ENCODE data around the gene SLC6A19. TPM values are rescaled to one million over a fixed set of nuclear protein-coding genes. Genes with fewer than 3 reads are reported as not detected.

SLC6A19 gene
- total and polyA plus RNA-seq, 9 of the 15 experiments (the other 6 are each of a cell fraction or from before 2014, with no cell fraction given) = 0.03 to 1.6 (median 0.59) TPM

GRCh38 chr5:1212271-1212670 is 10.9 kb downstream of the SLC6A19 start:
- Histone ChIP-seq H3K9ac (ENCODE audit: insufficient read depth in 1 of 2, low read depth in 2 of 2, low read length in 2 of 2) (no peak overlapping the region), H3K4me2 (ENCODE audit: insufficient read depth, low read length) (no peak overlapping the region), H3K4me3 (no peak overlapping the region), H4K20me1 (replicated peaks; ENCODE audit: control insufficient read depth, insufficient read depth, low read length) (peaks cover 6% of the 10 kb centered on the region; the same call in 1 of the 2 replicates), H3K4me1 (replicated peaks in 1 of 2; ENCODE audit: control insufficient read depth in 2 of 2, insufficient read depth in 2 of 2, low read length in 2 of 2) (peaks cover 0 to 51% of the 10 kb centered on the region in 2 experiments; a peak in 3 of 5 replicates), H3K36me3 (ENCODE audit: control insufficient read depth, insufficient read depth, low read length) (no peaks in the 10 kb centered on the region), H3K27me3 (ENCODE audit: control insufficient read depth in 2 of 2, insufficient read depth in 2 of 2, low read length in 2 of 2) (peaks cover 1 to 61% of the 10 kb centered on the region in 2 experiments; a peak in 4 of 5 replicates), H3K9me1 (ENCODE audit: control insufficient read depth, insufficient read depth, low read length) (no peaks in the 10 kb centered on the region), H2AFZ (ENCODE audit: low read depth, low read length) (no peak overlapping the region), H3K9me3 (replicated peaks; ENCODE audit: control insufficient read depth, insufficient read depth, low read depth, low read length) (no peaks in the 10 kb centered on the region; the same call in 1 of the 2 replicates), H3K79me2 (ENCODE audit: control insufficient read depth, insufficient read depth, low read length) (no peaks in the 10 kb centered on the region), H3K27ac (ENCODE audit: extremely low read depth, low read depth, low read length) (no peak overlapping the region)
- ChIA-PET POLR2A (no interaction called here), CTCF (ENCODE audit: low intra/inter-chr PET ratio) (no interaction called here)
- intact Hi-C loops (cut with micrococcal nuclease) = no loop called here
- WGBS (ENCODE audit: insufficient coverage, low coverage, missing lambda C conversion rate) = 54% methylated on average over 18 of the region's 20 CpGs
- ATAC-seq (no peak), DNase-seq (ENCODE audit: extremely low read depth in 1 of 4, low spot score in 3 of 4) (no peak), FAIRE-seq (no peak)
- BruUV-seq (replicated peaks) = no TSS peak
- TF ChIP-seq DPF2 (IDR thresholded peaks at IDR 0.05) = no peak
- no peak for TF ChIP-seq LARP7 (IDR thresholded peaks at IDR 0.05)
- TF ChIP-seq SOX6 (IDR thresholded peaks at IDR 0.05) = no peak
- TF ChIP-seq ATF6 (CRISPR knock-in tag; IDR thresholded peaks at IDR 0.05) = no peak
- TF ChIP-seq ELF2 (CRISPR knock-in tag; IDR thresholded peaks at IDR 0.05) = no peak
- no peak for TF ChIP-seq ZNF263 (CRISPR knock-in tag; IDR thresholded peaks at IDR 0.05; ENCODE audit: borderline replicate concordance)
- TF ChIP-seq PRMT5 (CRISPR knock-in tag; IDR thresholded peaks at IDR 0.05) = no peak
- no peak for TF ChIP-seq MEIS2 (IDR thresholded peaks at IDR 0.05; ENCODE audit: partially characterized antibody)
- no peak for TF ChIP-seq TCF7 (IDR thresholded peaks at IDR 0.05; ENCODE audit: borderline replicate concordance)
- no peak for TF ChIP-seq CBFB (CRISPR knock-in tag; IDR thresholded peaks at IDR 0.05)
- no peak for TF ChIP-seq POLR3G (IDR thresholded peaks at IDR 0.05; ENCODE audit: extremely low read depth, insufficient read length, insufficient replicate concordance)
- TF ChIP-seq SRSF1 (IDR thresholded peaks at IDR 0.05; ENCODE audit: low read depth, low read length) = no peak
- TF ChIP-seq ARNT (IDR thresholded peaks at IDR 0.05) = no peak
- no peak for TF ChIP-seq JUN (IDR thresholded peaks at IDR 0.05; ENCODE audit: borderline replicate concordance, low read depth, low read length)
- TF ChIP-seq JUN (CRISPR knock-in tag; IDR thresholded peaks at IDR 0.05; ENCODE audit: borderline replicate concordance) = no peak
- no peak for TF ChIP-seq MCM5 (IDR thresholded peaks at IDR 0.05; ENCODE audit: low read depth)
- TF ChIP-seq LCOR (CRISPR knock-in tag; IDR thresholded peaks at IDR 0.05) = no peak
- in situ Hi-C loops (cut with MboI) = no loop called here

All from K562 (cell line).